Mucosa of gallbladder (tissue), 1 donor: ENCODE data around the gene C11orf68. TPM values are rescaled to one million over a fixed set of nuclear protein-coding genes. Genes with fewer than 3 reads are reported as not detected.
A peak's percentile ranks its signal among the peaks of the same experiment; 100 is the strongest.

Experiments
- DNase-seq: peaks from one replicate; pipeline ENCODE4 v3.0.0-alpha.2; 2020; ENCODE audit warnings: low spot score
- total RNA-seq: library from RNA; stranded (reverse); gene quantifications from one replicate; pipeline ENCODE4 v1.2.1, GENCODE V29; 2021
- donor health status: DM: no; HTN: no; CAD: no.

The C11orf68 gene
- total RNA-seq, 1 donor from 2014 or later = 44.8 TPM

- no peak for DNase-seq
Measured at GRCh38 chr11:65944767-65945166, 25.9 kb upstream of the C11orf68 start.

GRCh38 chr11:65944191-65944590 is 25.3 kb upstream of the C11orf68 start:
- DNase-seq = no peak

GRCh38 chr11:65942531-65942930 is 23.7 kb upstream of the C11orf68 start:
- no peak for DNase-seq

GRCh38 chr11:65941720-65942310 is 23.0 kb upstream of the C11orf68 start:
- no peak for DNase-seq

GRCh38 chr11:65937766-65938165 is 18.9 kb upstream of the C11orf68 start:
- DNase-seq = no peak

- no peak for DNase-seq
Measured at GRCh38 chr11:65934014-65934413, 15.2 kb upstream of the C11orf68 start.

- no peak for DNase-seq
Measured at GRCh38 chr11:65932558-65932919, 13.7 kb upstream of the C11orf68 start.

- DNase-seq = no peak
Measured at GRCh38 chr11:65931773-65932557, 13.1 kb upstream of the C11orf68 start.

- no peak for DNase-seq
Measured at GRCh38 chr11:65928667-65929066, 9.8 kb upstream of the C11orf68 start.

GRCh38 chr11:65927904-65928397 is 9.1 kb upstream of the C11orf68 start:
- DNase-seq = peak; percentile 32

- DNase-seq = no peak
Measured at GRCh38 chr11:65925397-65925796, 6.5 kb upstream of the C11orf68 start.

GRCh38 chr11:65922565-65922964 is 3.7 kb upstream of the C11orf68 start:
- no peak for DNase-seq

GRCh38 chr11:65921876-65922275 is 3.0 kb upstream of the C11orf68 start:
- no peak for DNase-seq

- no peak for DNase-seq
Measured at GRCh38 chr11:65921033-65921555, 2.2 kb upstream of the C11orf68 start.

- no peak for DNase-seq
Measured at GRCh38 chr11:65920372-65920802, 1.5 kb upstream of the C11orf68 start.

- DNase-seq = peak; percentile 39
Measured at GRCh38 chr11:65919573-65920371, 910 bp upstream of the C11orf68 start.

- peak; percentile 99 for DNase-seq
Measured at GRCh38 chr11:65919141-65919572, 295 bp upstream of the C11orf68 start, which contains the start of gene DRAP1. DRAP1 (plus strand) TSS chr11:65919426; CDS start chr11:65919502, 76 bp downstream.

- no peak for DNase-seq
Measured at GRCh38 chr11:65917434-65918210, 1.2 kb downstream of the C11orf68 start.

GRCh38 chr11:65917077-65917433 is 1.8 kb downstream of the C11orf68 start:
- DNase-seq = no peak

- no peak for DNase-seq
Measured at GRCh38 chr11:65916391-65916790, 2.5 kb downstream of the C11orf68 start.

GRCh38 chr11:65915821-65916251 is 3.0 kb downstream of the C11orf68 start:
- DNase-seq = peak; percentile 72
